ENCODE results near the gene CPEB1. TPM values are rescaled to one million over a fixed set of nuclear protein-coding genes. Genes with fewer than 3 reads are reported as not detected.

Gene CPEB1
- total and polyA plus RNA-seq, 8 donors: 0.42 to 2.9 (median 1.1) TPM

GRCh38 chr15:82670699-82671098 lies 23.5 kb upstream of the CPEB1 start:
- H3K4me1 ChIP-seq: no peaks in the 10 kb centered on the region
- intact Hi-C loops (cut with DNase I): no loop called here
- H3K27ac ChIP-seq: no peak overlapping the region
- TF ChIP-seq CTCF (IDR thresholded peaks at IDR 0.05): no peak
- no peaks in the 10 kb centered on the region for H3K9me3 ChIP-seq
- FAIRE-seq (no peak), ATAC-seq (no peak), DNase-seq (no peak)
- no peak overlapping the region for H3K4me3 ChIP-seq
- no peaks in the 10 kb centered on the region for H3K27me3 ChIP-seq
- WGBS, 2 donors: 81 to 85% methylated on average over 4 of the region's 4 CpGs
- H3K36me3 ChIP-seq: no peaks in the 10 kb centered on the region

DNA sequence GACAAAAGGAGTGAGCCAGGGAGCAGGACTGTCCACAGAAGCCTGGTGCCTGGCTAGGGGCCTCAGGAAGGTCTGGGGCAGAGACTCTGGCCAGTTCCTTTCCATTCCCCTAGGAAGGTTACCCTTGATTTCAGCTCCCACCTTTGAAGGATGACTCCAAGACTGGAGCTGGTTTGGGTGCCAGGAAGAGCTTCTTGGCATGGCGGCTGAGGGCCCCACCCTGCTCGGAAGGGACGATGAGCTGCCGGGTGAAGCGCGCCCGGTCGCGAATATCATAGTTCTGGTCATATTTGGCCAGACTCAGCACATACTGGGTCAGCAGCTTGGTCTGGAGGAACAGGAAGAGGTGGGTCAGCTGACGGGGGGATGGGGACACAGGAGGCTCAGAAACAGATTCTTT lies 19.4 kb upstream of the CPEB1 start:
- 87 to 91% methylated on average over 10 of the region's 10 CpGs for WGBS, 2 donors
- DNase-seq (no peak), ATAC-seq (no peak), FAIRE-seq (no peak)
- no peaks in the 10 kb centered on the region for H3K4me1 ChIP-seq
- no peak overlapping the region for H3K4me3 ChIP-seq
- no peaks in the 10 kb centered on the region for H3K36me3 ChIP-seq
- no peak for TF ChIP-seq CTCF (IDR thresholded peaks at IDR 0.05)
- intact Hi-C loops (cut with DNase I): no loop called here
- H3K9me3 ChIP-seq: no peaks in the 10 kb centered on the region
- no peak overlapping the region for H3K27ac ChIP-seq
- no peaks in the 10 kb centered on the region for H3K27me3 ChIP-seq

DNA sequence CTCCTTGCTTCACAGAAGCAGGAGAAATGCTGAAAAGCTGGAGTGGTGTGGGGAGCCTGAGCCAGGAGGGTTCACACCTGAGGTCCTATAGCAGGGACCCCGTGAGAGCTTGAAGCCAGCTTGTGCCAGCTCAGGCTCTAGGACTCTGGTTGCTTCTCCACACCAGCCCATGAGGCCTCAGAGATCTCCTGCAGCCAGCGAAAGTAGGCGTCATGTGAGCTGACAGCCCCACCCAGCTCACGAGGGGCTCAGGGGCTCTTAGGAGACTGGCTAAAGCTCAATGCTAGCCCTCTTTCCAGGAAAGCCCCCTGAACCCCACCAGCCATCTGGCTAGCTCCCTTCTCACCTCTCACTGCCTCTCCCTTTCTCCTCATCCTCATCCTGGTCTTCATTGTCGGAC lies 16.9 kb upstream of the CPEB1 start:
- H3K9me3 ChIP-seq: no peaks in the 10 kb centered on the region
- no peak overlapping the region for H3K27ac ChIP-seq
- FAIRE-seq: no peak
- H3K27me3 ChIP-seq: no peaks in the 10 kb centered on the region
- H3K4me3 ChIP-seq: no peak overlapping the region
- DNase-seq: no peak
- TF ChIP-seq CTCF (IDR thresholded peaks at IDR 0.05): no peak
- no peak for ATAC-seq
- H3K36me3 ChIP-seq: no peaks in the 10 kb centered on the region
- no peaks in the 10 kb centered on the region for H3K4me1 ChIP-seq
- 79 to 86% methylated on average over 5 of the region's 5 CpGs for WGBS, 2 donors
- intact Hi-C loops (cut with DNase I): no loop called here

DNA sequence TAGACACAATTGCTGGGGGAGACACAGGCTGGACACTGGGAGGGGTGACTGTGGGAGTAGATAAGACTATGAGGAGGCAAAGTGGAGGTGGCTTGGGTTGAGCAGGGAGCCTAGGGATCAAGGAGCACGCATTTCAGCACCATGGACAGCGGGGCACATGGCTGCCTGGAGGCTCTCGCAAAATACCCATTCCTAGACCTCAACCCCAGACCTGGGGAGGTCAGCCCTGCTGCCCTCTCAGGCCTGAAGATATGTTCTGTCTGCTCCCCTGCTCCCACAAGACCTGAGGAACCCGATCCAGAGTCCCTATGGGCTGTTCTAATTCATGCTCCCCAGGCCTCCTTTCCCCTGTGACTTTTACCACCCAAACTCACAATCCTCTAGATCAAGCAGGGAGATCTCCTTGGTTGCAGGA lies 16.0 kb upstream of the CPEB1 start:
- WGBS, 2 donors: 10% methylated on average over 4 of the region's 4 CpGs
- no peak for TF ChIP-seq CTCF (IDR thresholded peaks at IDR 0.05)
- ATAC-seq: peak in 3 of 4 donors; percentile 66 to 87 (median 79)
- no peak overlapping the region for H3K4me3 ChIP-seq
- H3K4me1 ChIP-seq: no peaks in the 10 kb centered on the region
- H3K27ac ChIP-seq: no peak overlapping the region
- H3K36me3 ChIP-seq: no peaks in the 10 kb centered on the region
- FAIRE-seq: no peak
- no peaks in the 10 kb centered on the region for H3K27me3 ChIP-seq
- intact Hi-C loops (cut with DNase I): no loop called here
- peak; percentile 22 to 89 (median 62) for DNase-seq
- H3K9me3 ChIP-seq: no peaks in the 10 kb centered on the region

DNA sequence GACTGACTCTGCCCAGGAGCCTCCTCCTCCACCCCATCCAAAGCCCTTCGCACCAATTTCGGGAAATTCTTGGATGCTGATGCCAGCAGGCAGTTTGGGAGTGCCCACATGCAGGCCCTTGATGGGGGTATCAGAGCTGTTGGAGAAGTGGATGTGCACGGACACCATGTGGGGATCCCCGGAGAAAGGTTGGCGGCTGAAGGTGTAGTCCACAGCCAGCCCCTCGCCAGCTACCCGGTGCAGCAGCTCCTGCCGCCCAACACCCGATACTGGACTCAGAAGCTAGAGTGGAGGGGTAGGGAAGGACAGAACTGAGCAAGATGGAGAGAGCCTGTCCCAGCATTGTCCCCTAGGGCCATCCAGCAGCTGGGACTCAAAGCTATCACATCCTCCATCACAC lies 15.5 kb upstream of the CPEB1 start:
- WGBS, 2 donors: 59 to 70% methylated on average over 9 of the region's 9 CpGs
- intact Hi-C loops (cut with DNase I): no loop called here
- no peak for FAIRE-seq
- Histone ChIP-seq H3K36me3 (no peaks in the 10 kb centered on the region), H3K27me3 (no peaks in the 10 kb centered on the region), H3K4me3 (no peak overlapping the region), H3K27ac (no peak overlapping the region), H3K4me1 (no peaks in the 10 kb centered on the region), H3K9me3 (no peaks in the 10 kb centered on the region)
- no peak for DNase-seq
- TF ChIP-seq CTCF (IDR thresholded peaks at IDR 0.05): no peak
- no peak for ATAC-seq
